IgD-negative memory B cell (primary cell): Measurements from ENCODE around the gene ZFYVE16. TPM values are rescaled to one million over a fixed set of nuclear protein-coding genes. Genes with fewer than 3 reads are reported as not detected.
"Not testable (repeated sequence)": the region's sequence is repeated elsewhere in the genome, so short reads cannot be mapped to it uniquely, and the experiment has no call there.

ENCODE experiments used
- H3K27ac Mint-ChIP-seq, 3 donors: one replicate each; pipeline ENCODE4 v1.8.0; 2020 to 2022; ENCODE audit warnings: mild to moderate bottlenecking in 3 of 3, mixed read lengths in 3 of 3, moderate library complexity in 1 of 3
- H3K27me3 Mint-ChIP-seq: one replicate; pipeline ENCODE4 v1.8.0; 2021; ENCODE audit warnings: mixed read lengths
- H3K36me3 Mint-ChIP-seq: one replicate; pipeline ENCODE4 v1.8.0; 2020; ENCODE audit warnings: mild to moderate bottlenecking, mixed read lengths
- H3K4me1 Mint-ChIP-seq, 3 donors: one replicate each; pipeline ENCODE4 v1.8.0; 2020 to 2022; ENCODE audit warnings: mixed read lengths in 3 of 3, mild to moderate bottlenecking in 1 of 3
- H3K4me3 Mint-ChIP-seq, 4 donors: one replicate each; pipeline ENCODE4 v1.8.0; 2020 to 2022; ENCODE audit warnings: mild to moderate bottlenecking in 4 of 4, mixed read lengths in 4 of 4, moderate library complexity in 3 of 4
- H3K9me3 Mint-ChIP-seq, 3 donors: one replicate each; pipeline ENCODE4 v1.8.0; 2020 to 2021; ENCODE audit warnings: mixed read lengths in 3 of 3, mild to moderate bottlenecking in 1 of 3
- polyA plus RNA-seq: library from polyadenylated mRNA; unstranded; fragments of 300-500 nt; fragmentation: Illumina TruSeq; gene quantifications from one replicate; pipeline ENCODE4 v1.2.3, GENCODE V29; 2021

Gene ZFYVE16
- polyA plus RNA-seq, 1 donor from 2014 or later, result 7.7 TPM

DNA sequence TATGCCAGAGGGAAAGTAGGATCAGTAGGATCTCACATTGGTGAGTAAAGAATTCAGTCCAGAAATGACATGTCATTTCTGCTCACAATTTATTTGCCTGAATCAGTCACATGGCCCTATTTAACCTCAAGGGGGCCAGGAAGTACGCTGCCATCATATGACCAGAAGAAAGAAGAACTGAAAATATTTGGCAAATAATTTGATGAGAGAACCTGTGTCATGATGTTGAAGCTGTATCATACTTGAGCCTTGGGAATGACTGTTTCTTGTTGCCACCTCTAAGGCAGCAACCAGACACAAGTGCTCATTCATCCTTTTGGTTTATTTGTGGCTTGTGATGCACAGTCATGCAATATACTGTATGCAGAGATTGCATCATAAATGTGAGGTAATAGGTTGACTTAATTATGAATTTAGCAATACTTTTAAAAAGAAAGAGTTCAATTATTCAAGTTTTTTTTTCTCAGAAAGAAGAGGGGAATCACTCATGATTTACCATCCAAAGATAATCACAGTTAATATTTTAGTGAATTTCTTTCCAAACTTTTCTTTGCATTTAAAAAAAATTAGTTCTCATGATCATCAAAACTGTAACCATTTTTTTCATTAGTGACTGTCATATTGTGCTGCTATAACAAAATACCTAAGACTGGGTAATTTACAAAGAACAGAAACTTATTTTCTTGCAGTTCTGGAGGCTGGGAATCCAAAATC, 8.2 kb upstream of the ZFYVE16 start:
- peak overlapping the region; percentile 43 to 78 (median 74) for H3K27ac Mint-ChIP-seq
- peak overlapping the region; percentile 2 to 75 (median 38) for H3K4me3 Mint-ChIP-seq

GRCh38 chr5:80400368-80400767, 7.5 kb upstream of the ZFYVE16 start:
- H3K9me3 Mint-ChIP-seq, H3K36me3 Mint-ChIP-seq, H3K4me3 Mint-ChIP-seq, H3K27me3 Mint-ChIP-seq: not testable (repeated sequence)
- peak overlapping the region in 1 of 3 donors; percentile 43 for H3K27ac Mint-ChIP-seq
- H3K4me1 Mint-ChIP-seq, result peaks cover 8 to 12% (median 12%) of the 10 kb centered on the region in 3 donors

More for the DNA sequence above, 8.2 kb upstream of the ZFYVE16 start:
- peaks cover 2% of the 10 kb centered on the region for H3K27me3 Mint-ChIP-seq
- H3K9me3 Mint-ChIP-seq, result peaks cover 0 to 4% (median 0%) of the 10 kb centered on the region in 3 donors
- peaks cover 8 to 12% (median 12%) of the 10 kb centered on the region in 3 donors for H3K4me1 Mint-ChIP-seq
- no peaks in the 10 kb centered on the region for H3K36me3 Mint-ChIP-seq

GRCh38 chr5:80403782-80404181, 4.1 kb upstream of the ZFYVE16 start:
- Mint-ChIP-seq H3K9me3 (peaks cover 0 to 4% (median 0%) of the 10 kb centered on the region in 3 donors), H3K27ac (no peak overlapping the region), H3K4me1 (peaks cover 12 to 22% (median 16%) of the 10 kb centered on the region in 3 donors), H3K36me3 (peaks cover 2% of the 10 kb centered on the region), H3K4me3 (peak overlapping the region in 1 of 4 donors; percentile 25), H3K27me3 (no peaks in the 10 kb centered on the region)

DNA sequence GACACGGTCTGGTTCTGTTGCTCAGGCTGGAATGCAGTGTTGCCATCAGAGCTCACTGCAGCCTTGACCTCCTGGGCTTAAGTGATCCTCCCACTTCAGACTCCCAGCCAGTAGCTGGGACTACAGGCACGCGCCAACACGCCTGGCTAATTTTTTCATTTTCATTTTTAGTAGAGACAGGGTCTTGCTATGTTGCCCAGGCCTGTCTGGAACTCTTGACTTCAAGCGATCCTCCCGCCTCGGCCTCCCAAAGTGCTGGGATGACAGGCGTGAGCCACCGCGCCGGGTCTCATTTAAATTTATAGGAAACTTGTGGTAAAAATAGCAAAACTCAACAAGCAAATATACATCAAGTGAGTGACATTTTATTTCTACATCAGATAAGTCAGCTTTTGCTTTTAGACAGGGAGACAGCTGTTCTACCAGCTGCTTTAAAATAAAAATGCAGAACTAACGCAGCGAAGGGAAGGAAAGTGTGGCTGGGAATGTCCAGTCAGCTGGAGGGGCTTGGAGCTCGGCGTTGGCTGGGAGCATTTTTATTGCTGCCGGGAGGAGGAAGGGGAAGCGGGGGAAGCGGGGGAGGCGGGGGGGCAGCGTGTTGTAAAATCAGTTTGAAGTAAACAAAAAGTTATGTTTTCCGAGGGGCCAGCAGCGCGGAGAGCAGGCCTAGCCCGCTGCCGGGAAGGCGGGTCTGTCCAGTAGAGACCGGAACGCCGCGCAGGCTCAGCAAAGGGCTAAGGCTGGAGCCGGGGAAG, 707 bp upstream of the ZFYVE16 start:
- Mint-ChIP-seq H3K36me3 (peaks cover 6% of the 10 kb centered on the region), H3K27me3 (no peaks in the 10 kb centered on the region), H3K27ac (peak overlapping the region; percentile 96 to 99 (median 96)), H3K4me1 (peaks cover 10 to 25% (median 15%) of the 10 kb centered on the region in 3 donors), H3K9me3 (no peaks in the 10 kb centered on the region), H3K4me3 (peak overlapping the region; percentile 95 to 98 (median 96))

GRCh38 chr5:80408484-80409366, 861 bp downstream of the ZFYVE16 start:
- H3K27ac Mint-ChIP-seq, result peak overlapping the region; percentile 68 to 99 (median 96)

GRCh38 chr5:80409367-80409966, 1.6 kb downstream of the ZFYVE16 start:
- peaks cover 6% of the 10 kb centered on the region for H3K36me3 Mint-ChIP-seq
- H3K27ac Mint-ChIP-seq, result peak overlapping the region in 1 of 3 donors; percentile 85
- H3K9me3 Mint-ChIP-seq, result no peaks in the 10 kb centered on the region
- no peaks in the 10 kb centered on the region for H3K27me3 Mint-ChIP-seq
- peaks cover 12 to 32% (median 18%) of the 10 kb centered on the region in 3 donors for H3K4me1 Mint-ChIP-seq
- H3K4me3 Mint-ChIP-seq, result peak overlapping the region in 2 of 4 donors; percentile 47 to 98

More at GRCh38 chr5:80408484-80409366, 861 bp downstream of the ZFYVE16 start:
- H3K9me3 Mint-ChIP-seq, result no peaks in the 10 kb centered on the region
- H3K27me3 Mint-ChIP-seq, result no peaks in the 10 kb centered on the region
- H3K4me1 Mint-ChIP-seq, result peaks cover 10 to 25% (median 15%) of the 10 kb centered on the region in 3 donors
- peak overlapping the region; percentile 95 to 98 (median 96) for H3K4me3 Mint-ChIP-seq
- H3K36me3 Mint-ChIP-seq, result peaks cover 6% of the 10 kb centered on the region

DNA sequence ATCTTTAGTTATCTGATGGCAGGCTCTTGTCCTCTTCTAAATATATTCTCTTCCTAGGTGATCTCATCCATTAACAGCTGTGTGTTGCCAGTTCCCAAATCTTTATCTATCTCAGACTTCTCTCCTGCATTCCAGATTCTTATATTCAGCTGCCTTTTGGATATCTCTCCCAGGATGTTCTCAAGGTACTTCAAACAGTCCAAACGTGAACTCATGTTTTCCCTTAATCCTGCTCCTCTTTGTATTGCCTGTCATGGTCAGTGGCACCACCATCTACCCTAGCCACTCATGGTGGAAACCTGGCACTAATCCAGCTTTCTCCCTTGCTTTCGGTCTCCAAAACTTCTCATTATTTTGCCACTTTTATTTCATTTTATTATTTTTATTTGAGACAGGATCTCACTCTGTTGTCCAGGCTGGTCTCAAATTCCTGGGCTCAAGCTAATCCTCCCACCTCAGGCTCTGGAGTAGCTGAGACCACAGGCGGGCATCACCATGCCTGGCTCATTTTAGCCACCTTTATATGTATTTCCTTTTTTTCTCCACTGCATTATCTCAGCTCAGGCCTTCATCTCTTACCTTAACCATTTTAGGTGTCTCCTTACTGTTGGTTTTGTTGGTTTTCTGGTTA, 3.8 kb downstream of the ZFYVE16 start:
- Mint-ChIP-seq H3K4me1 (peaks cover 12 to 34% (median 20%) of the 10 kb centered on the region in 3 donors), H3K4me3 (peak overlapping the region in 1 of 4 donors; percentile 64), H3K27me3 (no peaks in the 10 kb centered on the region), H3K27ac (no peak overlapping the region), H3K9me3 (no peaks in the 10 kb centered on the region), H3K36me3 (peaks cover 8% of the 10 kb centered on the region)

GRCh38 chr5:80414113-80414512, 6.2 kb downstream of the ZFYVE16 start:
- Mint-ChIP-seq H3K27ac (peak overlapping the region in 1 of 3 donors; percentile 73), H3K27me3 (no peaks in the 10 kb centered on the region), H3K4me3 (peak overlapping the region in 1 of 4 donors; percentile 65), H3K9me3 (no peaks in the 10 kb centered on the region), H3K4me1 (peaks cover 11 to 25% (median 11%) of the 10 kb centered on the region in 3 donors), H3K36me3 (peaks cover 6% of the 10 kb centered on the region)

DNA sequence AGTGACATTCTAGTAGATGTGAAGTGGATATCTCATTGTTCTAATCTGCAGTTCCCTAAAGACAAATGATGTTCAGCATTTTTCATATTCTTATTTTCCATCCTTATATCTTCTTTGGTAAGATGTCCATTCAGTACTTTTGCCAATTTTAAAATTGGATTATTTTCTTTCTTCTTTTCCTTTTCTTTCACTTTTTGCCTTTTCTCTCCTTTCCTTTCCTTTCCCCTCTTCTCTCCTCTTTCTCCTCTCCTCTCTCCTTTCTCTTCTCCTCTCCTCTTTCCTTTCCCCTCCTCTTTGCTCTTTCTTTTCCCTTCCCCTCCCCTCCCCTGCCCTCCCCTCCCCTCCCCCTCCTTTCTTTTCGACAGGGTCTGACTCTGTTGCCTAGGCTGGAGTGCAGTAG, 10.1 kb downstream of the ZFYVE16 start:
- Mint-ChIP-seq H3K27ac (no peak overlapping the region), H3K36me3 (peaks cover 8% of the 10 kb centered on the region), H3K9me3 (peaks cover 0 to 4% (median 2%) of the 10 kb centered on the region in 3 donors), H3K4me3 (no peak overlapping the region), H3K4me1 (peaks cover 2 to 13% (median 7%) of the 10 kb centered on the region in 3 donors), H3K27me3 (no peaks in the 10 kb centered on the region)

DNA sequence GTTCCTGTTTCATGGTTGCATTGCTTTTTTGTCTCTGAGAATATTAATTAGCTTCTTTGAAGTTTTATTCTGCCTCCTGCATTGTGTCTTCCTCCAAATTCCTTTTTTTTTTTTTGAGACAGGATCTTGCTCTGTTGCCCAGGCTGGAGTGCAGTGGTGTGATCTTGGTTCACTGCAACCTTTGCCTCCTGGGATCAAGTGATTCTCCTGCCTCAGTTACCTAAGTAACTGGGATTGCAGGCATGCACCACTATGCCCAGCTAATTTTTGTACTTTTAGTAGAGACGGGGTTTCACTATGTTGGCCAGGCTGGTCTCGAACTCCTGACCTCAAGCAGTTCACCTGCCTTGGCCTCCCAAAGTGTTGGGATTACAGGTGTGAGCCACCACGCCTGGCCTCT, 16.5 kb downstream of the ZFYVE16 start:
- Mint-ChIP-seq H3K9me3 (peaks cover 0 to 14% (median 5%) of the 10 kb centered on the region in 3 donors), H3K36me3 (peaks cover 20% of the 10 kb centered on the region)
- not testable (repeated sequence) for H3K27me3 Mint-ChIP-seq, H3K4me1 Mint-ChIP-seq, H3K4me3 Mint-ChIP-seq, H3K27ac Mint-ChIP-seq

DNA sequence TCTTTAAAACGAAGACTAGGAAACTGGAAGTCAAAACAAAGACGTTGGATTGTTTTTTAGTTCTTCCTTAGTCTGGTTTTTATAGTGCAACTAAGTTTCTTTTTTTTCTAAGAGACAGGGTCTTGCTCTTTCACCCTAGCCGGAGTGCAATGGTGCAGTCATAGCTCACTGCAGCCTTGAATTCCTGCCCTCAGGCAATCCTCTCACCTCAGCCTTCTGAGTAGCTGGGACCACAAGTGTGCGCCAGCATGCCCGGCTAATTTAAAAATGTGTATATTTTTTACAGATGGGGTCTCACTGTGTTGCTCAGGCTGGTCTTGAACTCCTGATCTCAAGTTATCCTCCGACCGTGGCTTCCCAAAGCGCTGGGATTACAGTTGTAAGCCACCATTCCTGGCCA, 27.6 kb downstream of the ZFYVE16 start:
- Mint-ChIP-seq H3K4me3 (no peak overlapping the region), H3K27me3 (no peaks in the 10 kb centered on the region), H3K4me1 (peaks cover 0 to 7% (median 0%) of the 10 kb centered on the region in 3 donors), H3K9me3 (no peaks in the 10 kb centered on the region), H3K27ac (no peak overlapping the region), H3K36me3 (peaks cover 17% of the 10 kb centered on the region)

DNA sequence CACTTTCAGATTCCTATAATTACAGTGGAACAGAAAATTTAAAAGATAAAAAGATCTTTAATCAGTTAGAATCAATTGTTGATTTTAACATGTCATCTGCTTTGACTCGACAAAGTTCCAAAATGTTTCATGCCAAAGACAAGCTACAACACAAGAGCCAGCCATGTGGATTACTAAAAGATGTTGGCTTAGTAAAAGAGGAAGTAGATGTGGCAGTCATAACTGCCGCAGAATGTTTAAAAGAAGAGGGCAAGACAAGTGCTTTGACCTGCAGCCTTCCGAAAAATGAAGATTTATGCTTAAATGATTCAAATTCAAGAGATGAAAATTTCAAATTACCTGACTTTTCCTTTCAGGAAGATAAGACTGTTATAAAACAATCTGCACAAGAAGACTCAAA, 29.5 kb downstream of the ZFYVE16 start:
- no peaks in the 10 kb centered on the region for H3K27me3 Mint-ChIP-seq
- H3K27ac Mint-ChIP-seq, result no peak overlapping the region
- peaks cover 27% of the 10 kb centered on the region for H3K36me3 Mint-ChIP-seq
- peaks cover 0 to 7% (median 0%) of the 10 kb centered on the region in 3 donors for H3K4me1 Mint-ChIP-seq
- H3K4me3 Mint-ChIP-seq, result no peak overlapping the region
- no peaks in the 10 kb centered on the region for H3K9me3 Mint-ChIP-seq

DNA sequence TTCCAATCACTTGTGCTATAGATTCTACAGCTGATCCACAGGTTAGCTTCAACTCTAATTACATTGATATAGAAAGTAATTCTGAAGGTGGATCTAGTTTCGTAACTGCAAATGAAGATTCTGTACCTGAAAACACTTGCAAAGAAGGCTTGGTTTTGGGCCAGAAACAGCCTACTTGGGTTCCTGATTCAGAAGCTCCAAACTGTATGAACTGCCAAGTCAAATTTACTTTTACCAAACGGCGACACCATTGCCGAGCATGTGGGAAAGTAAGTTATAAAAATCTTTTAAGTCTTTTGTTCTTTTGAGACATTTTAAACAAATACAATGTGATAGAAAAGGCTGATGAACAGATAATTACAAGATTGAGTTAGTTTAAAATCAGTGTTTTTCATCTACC, 30.9 kb downstream of the ZFYVE16 start:
- Mint-ChIP-seq H3K9me3 (no peaks in the 10 kb centered on the region), H3K36me3 (peaks cover 27% of the 10 kb centered on the region), H3K27ac (no peak overlapping the region), H3K4me1 (peaks cover 0 to 7% (median 0%) of the 10 kb centered on the region in 3 donors), H3K4me3 (no peak overlapping the region), H3K27me3 (no peaks in the 10 kb centered on the region)

DNA sequence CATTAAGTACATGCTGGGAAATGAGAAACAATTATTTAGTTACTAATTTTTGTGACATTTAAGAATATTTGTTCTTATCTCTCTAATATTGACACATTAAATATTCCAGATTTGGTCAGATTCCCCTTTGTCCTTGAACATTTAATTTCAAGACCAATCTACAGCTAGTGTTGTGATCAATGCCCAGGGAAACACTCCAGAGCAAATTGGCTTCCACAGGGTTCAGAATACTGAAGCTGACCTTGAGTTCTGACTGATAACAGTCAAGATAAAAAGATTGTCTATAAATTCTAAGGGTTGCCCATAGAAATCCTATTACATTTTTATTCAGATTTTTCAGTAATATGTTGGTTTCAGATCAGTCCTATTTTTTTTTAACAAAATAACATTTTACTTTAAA, 31.3 kb downstream of the ZFYVE16 start:
- H3K9me3 Mint-ChIP-seq, result no peaks in the 10 kb centered on the region
- no peak overlapping the region for H3K27ac Mint-ChIP-seq
- peaks cover 27% of the 10 kb centered on the region for H3K36me3 Mint-ChIP-seq
- H3K4me3 Mint-ChIP-seq, result no peak overlapping the region
- H3K4me1 Mint-ChIP-seq, result peaks cover 0 to 7% (median 0%) of the 10 kb centered on the region in 3 donors
- H3K27me3 Mint-ChIP-seq, result no peaks in the 10 kb centered on the region
